ENCODE data around the gene SIDT2. TPM values are rescaled to one million over a fixed set of nuclear protein-coding genes. Genes with fewer than 3 reads are reported as not detected.

Gene SIDT2
- total RNA-seq, 1 donor from 2014 or later, result 37.6 TPM

DNA sequence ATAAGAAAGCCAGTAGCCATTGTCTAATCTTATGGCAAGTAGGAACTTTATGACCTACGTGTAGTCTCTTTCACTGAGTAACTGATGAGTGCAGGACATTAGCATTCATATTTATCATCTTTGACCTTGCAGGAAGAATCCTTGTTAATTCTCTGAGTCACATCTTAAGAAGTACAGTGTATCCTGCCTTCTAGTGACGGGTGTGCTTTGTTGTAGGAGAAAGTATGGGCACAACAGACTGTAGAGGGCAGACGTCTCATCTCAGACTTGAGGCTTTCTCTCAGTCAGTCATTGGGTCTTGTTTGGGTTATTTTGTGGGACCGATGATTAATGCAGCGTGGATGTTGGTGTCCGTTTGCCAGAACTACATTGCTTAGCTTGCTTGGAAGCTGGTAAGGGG, 60.8 kb downstream of the SIDT2 start:
- no peak for DNase-seq (ENCODE audit: low read depth, low spot score)
- H3K27ac Mint-ChIP-seq (ENCODE audit: unreplicated experiment), result no peak overlapping the region

More for the DNA sequence above, 60.8 kb downstream of the SIDT2 start:
- H3K4me3 Mint-ChIP-seq, result no peak overlapping the region
- H3K27me3 Mint-ChIP-seq (ENCODE audit: low read depth), result no peaks in the 10 kb centered on the region
- H3K4me1 Mint-ChIP-seq, result peaks cover 2% of the 10 kb centered on the region
- no peaks in the 10 kb centered on the region for H3K9me3 Mint-ChIP-seq
- peaks cover 7% of the 10 kb centered on the region for H3K36me3 Mint-ChIP-seq (ENCODE audit: low read depth)
- TF ChIP-seq, protein P1, sequence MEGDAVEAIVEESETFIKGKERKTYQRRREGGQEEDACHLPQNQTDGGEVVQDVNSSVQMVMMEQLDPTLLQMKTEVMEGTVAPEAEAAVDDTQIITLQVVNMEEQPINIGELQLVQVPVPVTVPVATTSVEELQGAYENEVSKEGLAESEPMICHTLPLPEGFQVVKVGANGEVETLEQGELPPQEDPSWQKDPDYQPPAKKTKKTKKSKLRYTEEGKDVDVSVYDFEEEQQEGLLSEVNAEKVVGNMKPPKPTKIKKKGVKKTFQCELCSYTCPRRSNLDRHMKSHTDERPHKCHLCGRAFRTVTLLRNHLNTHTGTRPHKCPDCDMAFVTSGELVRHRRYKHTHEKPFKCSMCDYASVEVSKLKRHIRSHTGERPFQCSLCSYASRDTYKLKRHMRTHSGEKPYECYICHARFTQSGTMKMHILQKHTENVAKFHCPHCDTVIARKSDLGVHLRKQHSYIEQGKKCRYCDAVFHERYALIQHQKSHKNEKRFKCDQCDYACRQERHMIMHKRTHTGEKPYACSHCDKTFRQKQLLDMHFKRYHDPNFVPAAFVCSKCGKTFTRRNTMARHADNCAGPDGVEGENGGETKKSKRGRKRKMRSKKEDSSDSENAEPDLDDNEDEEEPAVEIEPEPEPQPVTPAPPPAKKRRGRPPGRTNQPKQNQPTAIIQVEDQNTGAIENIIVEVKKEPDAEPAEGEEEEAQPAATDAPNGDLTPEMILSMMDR (conservative IDR thresholded peaks at IDR 0.05), result no peak

Other genes with a start within 250 kb of the SIDT2 start
- gene SIK3, start 80.3 kb upstream of the SIDT2 start, total RNA-seq, result 39.7 and 40.1 TPM in 2 replicates
- 132 and 134 TPM in 2 replicates for gene PAFAH1B2, start 34.5 kb upstream of the SIDT2 start, total RNA-seq
- gene TAGLN, start 20.6 kb downstream of the SIDT2 start, total RNA-seq, result 6.4 and 7.7 TPM in 2 replicates
- gene PCSK7, start 53.3 kb downstream of the SIDT2 start, total RNA-seq, result 49.7 and 53.1 TPM in 2 replicates
- gene RNF214, start 53.9 kb downstream of the SIDT2 start, total RNA-seq, result 47.2 and 47.5 TPM in 2 replicates
- gene BACE1-AS, start 112.6 kb downstream of the SIDT2 start, total RNA-seq, result 17.6 and 18.1 TPM in 2 replicates
- gene BACE1, start 137.5 kb downstream of the SIDT2 start, total RNA-seq, result 30.4 and 30.7 TPM in 2 replicates
- 41.2 and 42.8 TPM in 2 replicates for gene CEP164, start 149.1 kb downstream of the SIDT2 start, total RNA-seq